Gastroesophageal sphincter (tissue), 3 donors: Measurements from ENCODE around the gene GPBAR1.

Experiments used
- CTCF ChIP-seq, 4 experiments: fragments of 200-600 bp in 2 of 4; fragments of 450-650 bp in 2 of 4; sonication (generic) in 1 of 4; IDR thresholded peaks; one replicate each; pipeline ENCODE4 v1.5.1; 2017 to 2019; ENCODE audit warnings: antibody characterized with exemption in 4 of 4, mild to moderate bottlenecking in 2 of 4, moderate library complexity in 2 of 4
- EP300 ChIP-seq: sonication (generic); formaldehyde crosslinking; IDR thresholded peaks from one replicate; pipeline ENCODE4 v1.6.1; 2017; ENCODE audit warnings: antibody characterized with exemption, mild to moderate bottlenecking
- POLR2A ChIP-seq, 2 donors: fragments of 450-650 bp; IDR thresholded peaks; one replicate each; pipeline ENCODE4 v1.6.1; 2017; ENCODE audit warnings: antibody characterized with exemption in 2 of 2, mild to moderate bottlenecking in 2 of 2, moderate library complexity in 1 of 2
- POLR2AphosphoS5 ChIP-seq: sonication (generic); formaldehyde crosslinking; IDR thresholded peaks from one replicate; pipeline ENCODE4 v1.6.1; 2017; ENCODE audit warnings: antibody characterized with exemption

GRCh38 chr2:218259099-218259961 is 1.5 kb upstream of the GPBAR1 start:
- TF ChIP-seq CTCF (IDR thresholded peaks at IDR 0.05) (no peak), POLR2A (IDR thresholded peaks at IDR 0.05) (no peak), POLR2AphosphoS5 (peak; percentile 94), EP300 (no peak)
